Activated T-cell treated with anti-CD3 and anti-CD28 coated beads, Interleukin-2, amount 50 U/mL, for 1 hour (primary cell): ENCODE results near the gene DBN1.

ENCODE experiments used
- DNase-seq: peaks from one replicate; pipeline ENCODE4 v3.0.0-alpha.2; 2020

Gene DBN1

DNA sequence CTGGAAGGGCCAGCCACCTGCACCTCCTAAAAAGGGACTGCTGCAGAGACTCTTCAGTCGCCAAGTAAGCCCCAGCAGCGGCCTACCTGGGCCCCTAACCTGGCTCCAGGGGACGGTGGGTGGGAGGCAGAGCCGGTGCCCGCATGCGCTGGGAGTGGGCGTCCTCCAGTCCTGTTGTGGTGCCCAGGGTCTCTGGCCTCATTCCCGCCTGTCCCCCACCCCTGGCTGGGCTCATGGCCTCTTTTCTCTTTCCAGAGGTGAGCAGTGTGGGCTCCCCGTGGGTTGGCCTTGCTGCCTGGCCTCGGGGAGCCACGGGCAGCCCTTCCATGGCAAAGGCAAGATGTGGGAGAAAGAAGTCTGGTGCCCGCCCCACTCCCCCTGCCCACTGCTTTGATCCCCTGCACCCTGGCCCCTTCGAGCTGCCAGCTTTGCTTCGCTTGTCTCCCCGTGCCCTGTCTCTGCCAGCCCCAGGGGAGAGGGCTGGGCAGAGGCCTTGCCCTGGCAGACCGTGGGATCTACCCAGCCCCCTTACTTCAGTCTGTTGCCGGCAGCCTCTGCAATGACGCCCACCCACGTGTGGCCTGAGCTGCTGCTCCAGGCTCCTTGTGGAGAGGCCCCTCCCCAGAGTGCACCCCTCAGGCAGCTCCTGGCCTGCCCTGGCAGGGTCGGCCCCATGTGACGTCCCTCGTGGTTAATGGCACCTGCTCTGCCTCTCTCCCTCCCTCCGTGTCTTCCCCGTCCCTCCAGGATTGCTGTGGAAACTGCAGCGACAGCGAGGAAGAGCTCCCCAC, 32.2 kb downstream of the DBN1 start:
- no peak for DNase-seq

- DNase-seq, result peak; percentile 51
Observed at GRCh38 chr5:177440211-177440989, 33.0 kb downstream of the DBN1 start.

DNA sequence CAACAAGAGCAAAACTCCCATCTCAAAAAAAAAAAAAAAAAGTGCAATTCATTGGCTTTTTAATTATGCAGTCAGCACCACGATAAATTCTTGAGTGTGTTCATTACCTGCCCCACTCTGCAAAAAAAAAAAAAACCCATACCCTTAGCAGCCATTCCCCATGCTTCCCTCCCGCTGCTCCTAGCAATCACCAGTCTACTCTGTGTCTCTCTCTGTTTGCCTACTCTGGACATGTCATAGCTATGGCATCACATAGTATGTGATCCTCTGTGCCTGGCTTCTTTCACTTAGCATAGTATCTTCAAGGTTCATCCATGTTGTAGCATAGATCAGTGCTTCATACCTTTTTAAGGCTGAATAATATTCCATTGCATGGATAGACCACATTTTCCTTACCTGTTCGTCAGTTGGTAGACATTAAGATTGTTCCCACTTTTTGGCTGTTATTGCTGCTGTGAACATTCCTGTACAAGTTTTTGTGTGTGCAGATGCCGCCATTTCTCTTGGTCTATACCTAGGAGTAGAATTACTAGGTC, 33.8 kb downstream of the DBN1 start:
- no peak for DNase-seq

DNA sequence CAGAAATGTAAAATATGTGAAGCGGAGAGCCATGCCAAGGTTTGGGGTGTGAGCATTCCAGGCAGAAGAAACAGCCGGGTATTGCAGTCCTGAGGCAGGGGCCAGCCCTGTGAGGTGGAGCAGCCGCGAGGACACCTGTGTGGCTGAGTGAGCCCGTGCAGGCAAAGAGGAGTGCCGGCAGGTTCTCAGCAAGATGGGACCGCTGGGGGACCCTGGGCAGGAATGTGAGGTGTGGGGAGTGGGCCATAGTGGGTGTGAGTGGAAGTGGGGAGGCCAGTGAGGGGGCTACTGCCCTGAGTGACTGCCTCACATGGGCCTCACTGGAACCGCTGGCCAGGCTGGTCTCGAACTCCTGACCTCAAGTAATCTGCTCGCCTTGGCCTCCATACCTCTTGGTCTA, 35.0 kb downstream of the DBN1 start:
- no peak for DNase-seq

DNA sequence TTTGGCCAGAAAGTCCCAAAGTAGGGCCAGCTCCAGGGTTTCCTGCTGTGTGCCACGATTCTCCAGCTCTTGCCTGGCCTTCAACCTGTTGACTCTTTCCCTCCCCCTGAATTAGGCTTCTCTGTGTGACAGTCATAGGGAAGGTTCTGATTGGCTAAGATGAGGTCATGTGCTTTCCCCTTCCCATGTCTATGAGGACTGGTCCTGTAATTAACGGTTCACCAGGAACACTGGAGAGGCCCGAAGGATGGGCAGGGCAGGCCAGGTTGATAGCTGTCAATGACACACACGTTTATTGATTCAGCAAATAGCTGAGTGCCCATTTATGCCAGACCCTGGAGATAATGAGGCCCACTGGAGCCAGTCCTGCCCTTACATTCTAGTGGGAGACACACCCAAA, 35.8 kb downstream of the DBN1 start:
- DNase-seq, result no peak

GRCh38 chr5:177435847-177436536, 37.4 kb downstream of the DBN1 start:
- no peak for DNase-seq

DNA sequence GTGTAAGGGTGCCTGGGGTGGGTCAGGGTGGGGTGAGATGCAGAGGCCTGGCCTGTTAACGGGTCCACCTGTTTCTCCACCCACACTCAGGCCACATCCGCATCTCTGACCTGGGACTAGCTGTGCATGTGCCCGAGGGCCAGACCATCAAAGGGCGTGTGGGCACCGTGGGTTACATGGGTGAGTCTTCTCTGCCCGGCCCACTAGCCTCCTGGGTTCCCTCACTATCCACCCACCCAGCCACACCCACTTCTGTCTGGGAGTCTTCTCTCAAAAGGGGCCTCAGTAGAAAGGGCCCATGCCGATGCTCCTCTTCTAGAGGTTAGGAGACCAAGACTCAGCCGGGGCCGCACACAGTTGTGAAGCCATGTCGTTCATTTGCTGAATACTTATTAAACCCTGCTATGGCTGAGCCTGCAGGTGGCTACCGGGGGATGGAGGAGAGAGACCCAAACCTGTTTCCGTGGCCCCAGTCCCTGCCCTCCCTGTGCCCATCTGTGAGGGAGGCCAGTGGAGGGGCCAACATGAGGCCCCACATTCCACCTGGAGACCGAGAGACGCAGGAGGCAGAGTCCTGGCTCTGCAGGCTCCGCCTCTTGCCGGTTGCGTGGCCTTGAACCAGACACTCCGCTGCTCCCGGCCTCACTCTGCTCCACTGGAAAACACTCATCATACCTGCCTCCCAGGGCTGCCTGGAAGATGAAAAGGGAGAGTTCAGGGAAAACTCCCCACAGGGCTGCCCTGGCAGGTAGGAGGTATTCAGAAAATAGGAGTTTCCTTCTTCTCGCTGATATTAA, 38.3 kb downstream of the DBN1 start:
- no peak for DNase-seq

DNA sequence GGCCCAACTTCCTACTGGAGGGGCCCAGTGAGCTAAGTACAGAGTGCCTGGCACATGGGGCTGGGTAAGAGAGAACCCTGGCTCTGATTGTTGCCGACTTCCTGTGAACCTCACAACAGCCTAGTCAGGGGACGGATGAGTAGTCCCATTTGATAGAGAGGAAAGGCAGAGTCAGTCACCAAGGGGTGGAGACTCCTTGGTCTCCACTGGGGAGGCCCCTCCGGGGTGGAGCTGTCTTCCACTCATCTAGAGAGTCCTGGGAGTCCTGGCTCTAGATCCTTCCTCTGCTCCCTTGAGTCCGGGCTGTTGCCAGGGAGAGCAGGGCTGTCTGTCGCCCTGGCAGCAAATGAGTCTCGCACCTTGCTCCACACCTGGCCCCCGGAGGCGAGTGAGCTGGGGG, 39.0 kb downstream of the DBN1 start:
- peak; percentile 43 for DNase-seq

GRCh38 chr5:177433658-177434217, 39.7 kb downstream of the DBN1 start:
- DNase-seq, result no peak

DNA sequence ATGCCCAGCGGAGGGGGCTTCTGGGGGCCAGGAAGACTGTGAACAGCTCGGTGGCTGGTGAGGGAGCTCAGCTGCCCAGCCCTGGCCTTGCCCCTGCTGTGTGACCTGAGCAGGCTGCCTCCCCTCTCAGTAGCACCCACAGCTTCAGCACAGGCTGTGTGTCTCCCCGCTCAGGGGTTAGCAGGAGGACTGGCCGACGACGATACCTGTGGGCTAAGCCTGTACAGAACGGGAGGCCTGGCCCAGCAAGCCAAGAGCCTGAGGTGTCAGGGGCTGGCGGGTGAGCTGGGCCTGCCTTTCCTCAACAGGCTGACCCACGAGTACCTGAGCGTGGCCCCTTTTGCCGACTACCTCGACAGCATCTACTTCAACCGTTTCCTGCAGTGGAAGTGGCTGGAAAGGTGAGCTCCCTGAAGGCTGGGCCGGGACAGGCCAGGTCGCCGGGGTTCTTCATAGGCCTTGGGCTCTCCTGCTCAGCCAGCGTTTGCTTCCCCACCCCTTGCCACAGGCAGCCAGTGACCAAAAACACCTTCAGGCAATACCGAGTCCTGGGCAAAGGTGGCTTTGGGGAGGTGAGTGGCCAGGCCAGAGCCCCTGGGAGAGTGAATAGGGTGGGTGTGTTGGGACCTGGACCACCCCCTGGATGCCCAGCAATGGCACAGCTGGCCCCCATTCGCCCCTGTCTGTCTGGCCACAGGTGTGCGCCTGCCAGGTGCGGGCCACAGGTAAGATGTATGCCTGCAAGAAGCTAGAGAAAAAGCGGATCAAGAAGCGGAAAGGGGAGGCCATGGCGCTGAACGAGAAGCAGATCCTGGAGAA, 40.4 kb downstream of the DBN1 start:
- no peak for DNase-seq

GRCh38 chr5:177432143-177432838, 41.1 kb downstream of the DBN1 start:
- DNase-seq, result no peak

DNA sequence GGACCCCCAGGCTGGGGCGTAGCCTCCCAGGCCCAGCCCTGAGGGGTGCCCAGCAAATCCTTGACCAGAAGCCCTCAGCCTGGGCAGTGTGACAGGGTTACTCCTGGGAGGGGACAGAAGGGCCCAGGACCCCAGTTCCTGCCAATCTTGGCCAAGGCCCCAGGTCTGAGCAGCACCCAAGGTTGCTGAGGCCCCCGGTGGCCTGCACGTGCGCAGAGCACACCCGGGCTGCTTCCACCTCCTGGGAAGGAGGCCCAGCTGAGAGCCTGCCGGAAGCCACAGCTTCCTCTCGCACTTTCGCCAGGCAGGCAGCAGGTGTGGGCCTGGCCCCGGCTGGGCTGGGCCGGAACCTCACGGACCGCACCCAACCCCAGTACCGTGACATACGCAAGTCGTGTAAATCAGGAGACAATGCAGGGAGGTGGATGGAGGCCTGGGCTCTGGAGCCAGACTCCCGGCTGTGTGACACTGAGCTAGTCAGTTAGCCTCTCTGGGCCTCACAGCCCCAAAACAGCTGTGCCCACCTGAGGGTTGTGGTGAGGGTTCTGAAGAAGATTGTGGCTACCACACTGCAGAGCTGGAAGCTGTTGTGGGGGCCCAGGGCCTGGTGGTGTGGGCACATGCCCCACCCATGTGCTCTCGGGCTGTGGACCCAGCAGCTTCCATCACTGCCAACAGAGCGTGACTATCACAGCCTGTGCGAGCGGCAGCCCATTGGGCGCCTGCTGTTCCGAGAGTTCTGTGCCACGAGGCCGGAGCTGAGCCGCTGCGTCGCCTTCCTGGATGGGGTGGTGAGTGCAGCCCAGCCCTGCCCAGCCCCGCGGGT, 41.9 kb downstream of the DBN1 start:
- DNase-seq, result peak; percentile 69

DNA sequence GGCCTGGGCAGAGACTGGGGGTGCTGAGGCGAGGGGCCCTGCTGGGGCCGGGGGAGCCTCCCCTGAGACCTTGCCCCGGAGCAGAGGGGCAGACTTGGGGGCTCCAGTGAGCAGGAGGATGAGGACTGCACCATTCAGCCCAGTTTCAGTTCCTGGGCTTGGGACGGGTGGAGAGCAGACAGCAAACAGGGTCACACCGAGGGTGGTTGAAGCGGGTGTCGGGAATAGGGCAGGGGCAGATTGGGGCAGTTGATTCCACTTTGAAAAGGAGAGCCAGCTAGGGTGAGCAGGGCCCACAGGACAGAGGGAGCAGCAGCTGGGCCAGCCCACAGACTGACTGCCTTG, 42.5 kb downstream of the DBN1 start:
- DNase-seq, result peak; percentile 32

- peak; percentile 34 for DNase-seq
Observed at GRCh38 chr5:177430140-177430951, 43.1 kb downstream of the DBN1 start.

GRCh38 chr5:177429248-177430040, 44.0 kb downstream of the DBN1 start:
- DNase-seq, result peak; percentile 75

DNA sequence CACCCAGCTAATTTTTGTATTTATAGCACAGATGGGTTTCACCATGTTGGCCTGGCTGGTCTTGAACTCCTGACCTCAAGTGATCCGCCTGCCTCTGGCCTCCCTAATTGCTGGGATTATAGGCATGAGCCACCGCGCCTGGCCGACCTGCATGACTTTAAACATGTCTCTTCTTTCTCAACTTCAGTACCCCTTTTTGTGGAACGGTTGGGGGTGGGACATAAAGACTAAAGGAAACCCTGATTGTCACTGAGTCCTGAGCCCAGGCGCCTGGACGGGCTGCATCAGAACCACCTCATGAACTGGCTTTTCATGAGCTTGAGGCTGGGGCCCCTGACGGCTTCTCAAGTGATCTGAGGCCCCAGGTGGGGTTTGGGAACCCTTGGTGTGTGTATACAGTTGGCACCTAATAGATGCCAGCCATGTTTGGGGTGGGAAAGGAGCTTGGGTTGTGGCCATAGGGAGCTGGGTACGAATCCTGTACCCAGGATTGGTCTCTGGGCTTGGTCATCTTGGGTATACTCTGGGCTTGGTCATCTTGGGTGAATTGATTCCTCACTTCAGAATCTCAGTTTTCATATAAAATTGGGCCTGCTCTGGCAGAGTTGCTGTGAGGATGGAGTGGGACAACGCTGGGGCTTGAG, 44.7 kb downstream of the DBN1 start:
- no peak for DNase-seq

- peak; percentile 45 for DNase-seq
Observed at GRCh38 chr5:177427919-177428573, 45.4 kb downstream of the DBN1 start.
